Mucosa of rectum (tissue), 2 donors: ENCODE data around the gene EPHB2.

Experiments
- H3K27ac ChIP-seq, 2 donors: one replicate each; pipeline ENCODE4 v1.7.0; 2013; ENCODE audit warnings: inconsistent platforms in 2 of 2, low read depth in 2 of 2, low read length in 2 of 2
- H3K27me3 ChIP-seq, 2 donors: one replicate each; pipeline ENCODE4 v1.7.0; 2013; ENCODE audit warnings: low read length in 2 of 2; ENCODE audit not compliant: control insufficient read depth in 2 of 2, insufficient read depth in 2 of 2
- H3K36me3 ChIP-seq, 2 donors: one replicate each; pipeline ENCODE4 v1.7.0; 2013; ENCODE audit warnings: low read length in 2 of 2; ENCODE audit not compliant: control insufficient read depth in 2 of 2, insufficient read depth in 2 of 2
- H3K4me1 ChIP-seq, 2 donors: one replicate each; pipeline ENCODE4 v1.7.0; 2013; ENCODE audit warnings: low read length in 2 of 2, mild to moderate bottlenecking in 1 of 2; ENCODE audit not compliant: control insufficient read depth in 2 of 2, insufficient read depth in 2 of 2
- H3K4me3 ChIP-seq, 2 donors: one replicate each; pipeline ENCODE4 v1.7.0; 2013; ENCODE audit warnings: low read length in 2 of 2
- H3K9ac ChIP-seq, 2 donors: one replicate each; pipeline ENCODE4 v1.7.0; 2013; ENCODE audit warnings: low read length in 2 of 2, low read depth in 1 of 2, mild to moderate bottlenecking in 1 of 2
- H3K9me3 ChIP-seq, 2 donors: one replicate each; pipeline ENCODE4 v1.7.0; 2013; ENCODE audit warnings: low read length in 2 of 2; ENCODE audit not compliant: control insufficient read depth in 2 of 2
- donor health status: healthy.
- donor health status: Normal muscosa, but diverticular disease.

The EPHB2 gene

DNA sequence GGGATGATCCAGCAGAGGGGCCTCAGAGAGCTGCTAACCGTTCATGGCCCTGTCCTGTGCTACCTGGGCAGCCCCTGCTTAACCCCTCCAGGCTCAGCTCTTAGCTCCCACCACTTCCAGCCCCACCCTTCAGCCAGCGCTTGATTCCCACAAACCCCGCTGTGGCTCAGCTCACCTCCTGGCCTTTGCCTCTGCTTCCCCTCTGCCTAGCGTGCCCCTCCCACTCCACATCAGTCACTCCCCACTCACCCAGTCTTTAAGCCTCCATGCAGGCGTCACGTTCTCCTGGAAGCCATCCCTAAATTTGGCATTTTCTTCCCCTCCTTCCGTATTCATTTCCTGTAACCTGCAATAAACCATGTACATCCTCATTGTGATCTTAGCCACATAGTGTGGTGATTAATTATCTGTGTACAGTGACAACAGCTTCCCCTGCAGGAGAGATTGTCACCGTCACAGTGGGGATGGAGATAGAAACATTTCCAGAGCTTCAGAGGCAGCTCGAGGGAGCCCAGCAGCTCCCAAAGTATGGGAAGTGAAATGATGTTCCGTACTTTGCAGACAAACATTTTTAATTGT lies 65.5 kb downstream of the EPHB2 start:
- no peaks in the 10 kb centered on the region for H3K9me3 ChIP-seq
- H3K9ac ChIP-seq, result no peak overlapping the region
- no peaks in the 10 kb centered on the region for H3K36me3 ChIP-seq
- H3K27ac ChIP-seq, result no peak overlapping the region
- peaks cover 7 to 8% of the 10 kb centered on the region in 2 donors for H3K4me1 ChIP-seq
- no peak overlapping the region for H3K4me3 ChIP-seq
- H3K27me3 ChIP-seq, result no peaks in the 10 kb centered on the region

DNA sequence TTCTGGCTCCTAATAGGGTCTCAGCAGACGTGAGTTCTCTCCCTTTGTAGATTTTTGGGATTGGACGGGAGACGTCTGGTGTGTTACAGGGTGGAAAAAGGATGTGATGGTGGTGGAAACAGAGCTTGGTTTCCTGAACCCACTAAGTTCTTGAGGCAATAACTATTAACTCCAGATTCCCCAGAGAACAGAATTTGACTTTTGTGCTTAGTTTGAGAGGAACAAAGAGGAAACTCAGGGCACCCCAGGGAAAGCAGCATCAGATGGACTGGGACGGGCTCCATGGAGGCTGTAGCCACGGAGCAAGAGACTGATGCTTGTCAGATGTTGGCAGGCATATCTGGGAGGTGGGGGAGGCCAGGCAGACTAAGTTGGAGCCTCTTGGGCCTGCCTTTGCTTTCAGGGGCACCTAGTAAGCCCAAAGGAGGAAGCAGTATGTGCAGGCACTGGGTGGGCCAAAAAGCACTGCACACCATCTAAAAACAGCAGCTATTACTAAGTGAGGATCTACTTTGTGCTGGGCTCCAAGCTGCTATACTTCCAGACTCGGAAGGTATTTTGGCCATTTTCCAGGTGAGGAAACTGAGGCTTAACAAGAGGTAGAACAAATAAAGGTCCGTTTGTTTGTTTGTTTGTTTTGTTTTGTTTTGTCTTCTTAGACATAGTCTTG lies 66.9 kb downstream of the EPHB2 start:
- Histone ChIP-seq H3K36me3 (no peaks in the 10 kb centered on the region), H3K9ac (no peak overlapping the region), H3K27ac (no peak overlapping the region), H3K27me3 (no peaks in the 10 kb centered on the region), H3K4me1 (peaks cover 7 to 8% of the 10 kb centered on the region in 2 donors), H3K9me3 (no peaks in the 10 kb centered on the region), H3K4me3 (no peak overlapping the region)

DNA sequence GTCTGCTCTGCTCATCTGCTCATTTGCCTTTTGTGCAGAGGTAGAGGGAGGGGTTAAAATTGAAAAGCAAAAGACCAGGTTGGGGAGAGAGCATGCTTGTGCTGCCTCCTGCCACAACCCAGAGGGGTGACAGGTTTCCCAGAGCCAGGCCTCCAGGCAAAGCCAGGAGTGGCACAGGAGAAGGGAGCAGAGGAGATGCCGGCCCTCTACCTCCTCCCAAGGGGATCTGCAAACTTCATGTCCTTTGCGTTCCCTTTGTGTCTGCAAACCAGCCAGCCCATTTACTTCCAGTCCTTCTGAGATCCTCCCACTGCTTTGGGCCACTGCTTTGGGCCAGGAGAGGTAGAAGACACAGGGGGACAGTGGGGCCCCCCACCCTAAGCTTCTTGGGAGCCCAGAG lies 67.8 kb downstream of the EPHB2 start:
- H3K4me1 ChIP-seq, result peaks cover 7 to 8% of the 10 kb centered on the region in 2 donors
- no peaks in the 10 kb centered on the region for H3K36me3 ChIP-seq
- no peak overlapping the region for H3K9ac ChIP-seq
- no peak overlapping the region for H3K27ac ChIP-seq
- H3K27me3 ChIP-seq, result no peaks in the 10 kb centered on the region
- H3K4me3 ChIP-seq, result no peak overlapping the region
- H3K9me3 ChIP-seq, result no peaks in the 10 kb centered on the region

DNA sequence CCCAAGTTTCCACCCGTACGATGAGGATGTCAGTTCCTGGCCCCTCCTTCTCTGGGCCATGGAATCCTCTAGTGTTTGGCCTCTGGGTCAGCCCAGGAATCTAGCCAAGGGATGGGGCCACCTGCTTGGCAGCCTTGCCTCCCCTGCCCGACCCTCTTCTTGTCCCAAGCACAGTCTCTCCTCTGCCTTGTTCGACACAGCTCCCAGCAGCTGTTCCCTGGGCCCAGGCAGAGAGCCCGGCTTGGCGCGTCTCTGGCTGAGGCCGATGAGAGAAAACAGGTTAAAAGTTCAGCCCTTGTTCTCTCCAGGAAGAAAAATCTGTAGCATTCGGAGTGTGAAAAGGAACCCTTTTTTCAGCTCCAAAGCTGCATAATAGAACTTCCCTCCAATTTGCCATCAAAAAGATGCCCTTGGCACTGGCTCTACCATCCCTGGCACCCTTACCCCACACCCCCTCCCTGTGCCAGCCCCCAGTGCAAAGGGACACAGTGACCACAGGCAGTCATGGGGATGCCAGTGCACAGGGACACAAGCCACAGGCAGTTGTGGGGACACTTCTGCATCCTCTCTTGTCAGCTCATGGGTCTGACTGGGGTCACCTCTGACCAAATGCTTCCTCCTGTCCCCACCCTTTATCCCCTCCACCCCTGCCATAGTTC lies 68.4 kb downstream of the EPHB2 start:
- Histone ChIP-seq H3K9ac (no peak overlapping the region), H3K9me3 (no peaks in the 10 kb centered on the region)

DNA sequence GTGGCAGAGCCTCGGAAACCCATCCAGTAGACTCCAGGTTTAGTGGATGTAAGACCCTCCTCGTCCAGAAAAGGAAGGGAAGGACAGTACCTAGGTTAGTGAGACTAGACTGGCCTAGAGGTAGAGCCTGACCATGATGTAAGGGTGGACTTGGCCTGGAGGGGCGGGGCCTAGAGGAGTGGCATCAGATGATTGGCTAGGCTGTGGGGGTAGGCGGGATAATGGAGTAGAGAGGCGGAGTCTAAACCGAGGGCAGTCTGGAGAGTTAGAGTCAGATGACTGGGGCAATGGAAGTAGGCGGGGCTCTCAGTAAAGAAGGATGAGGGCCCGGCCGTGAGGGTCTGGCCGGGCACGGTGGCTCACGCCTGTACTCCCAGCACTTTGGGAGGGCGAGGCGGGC lies 70.1 kb downstream of the EPHB2 start:
- H3K36me3 ChIP-seq, result peaks cover 4 to 6% of the 10 kb centered on the region in 2 donors
- no peak overlapping the region for H3K4me3 ChIP-seq
- H3K27ac ChIP-seq, result no peak overlapping the region
- H3K4me1 ChIP-seq, result peaks cover 0 to 8% of the 10 kb centered on the region in 2 donors
- H3K27me3 ChIP-seq, result no peaks in the 10 kb centered on the region
- H3K9me3 ChIP-seq, result no peaks in the 10 kb centered on the region
- H3K9ac ChIP-seq, result no peak overlapping the region

More for the DNA sequence above, 68.4 kb downstream of the EPHB2 start:
- Histone ChIP-seq H3K27me3 (no peaks in the 10 kb centered on the region), H3K27ac (no peak overlapping the region), H3K4me3 (no peak overlapping the region), H3K4me1 (peaks cover 5 to 8% of the 10 kb centered on the region in 2 donors), H3K36me3 (peaks cover 0 to 1% of the 10 kb centered on the region in 2 donors)

DNA sequence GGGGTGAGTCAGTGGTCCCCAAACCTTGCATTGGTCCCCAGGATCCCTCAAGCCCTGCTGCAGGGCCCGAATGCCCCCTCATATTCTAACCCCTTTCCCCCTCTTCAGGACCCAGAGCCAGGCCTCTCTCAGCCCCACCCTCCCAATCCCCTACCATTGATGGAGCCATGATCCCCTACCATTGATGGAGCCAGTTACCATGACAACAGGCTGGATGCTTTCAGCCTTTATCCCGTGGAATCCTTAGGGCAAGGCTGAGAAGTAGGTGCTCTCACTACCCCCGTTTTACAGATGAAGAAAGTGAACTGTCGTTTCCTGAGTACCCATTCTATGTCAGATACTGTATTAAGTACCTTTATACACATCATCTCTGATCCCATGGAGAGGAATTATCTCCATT lies 70.8 kb downstream of the EPHB2 start:
- Histone ChIP-seq H3K9ac (no peak overlapping the region), H3K27ac (no peak overlapping the region), H3K4me3 (no peak overlapping the region), H3K9me3 (no peaks in the 10 kb centered on the region), H3K36me3 (peaks cover 4 to 6% of the 10 kb centered on the region in 2 donors), H3K27me3 (no peaks in the 10 kb centered on the region), H3K4me1 (peaks cover 0 to 5% of the 10 kb centered on the region in 2 donors)

DNA sequence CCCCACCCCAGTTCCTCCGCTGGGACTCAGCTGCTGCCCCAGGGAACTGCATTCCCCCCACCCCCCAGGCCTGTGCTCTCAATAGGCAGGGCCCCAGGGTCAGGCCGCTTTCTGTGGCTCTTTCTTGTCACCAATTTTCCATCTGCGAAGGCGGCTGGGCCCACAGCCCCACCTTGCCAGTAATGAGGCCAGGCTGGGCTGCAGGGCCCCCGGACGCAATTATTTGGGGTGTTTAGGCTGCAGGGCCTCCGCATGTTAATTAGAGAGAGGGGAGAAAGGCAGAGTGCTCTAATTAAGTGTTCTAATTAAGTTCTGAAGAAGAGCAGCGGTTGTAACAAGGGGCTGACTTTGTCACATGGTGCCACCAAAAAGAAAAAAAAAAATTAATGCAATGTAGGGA lies 71.8 kb downstream of the EPHB2 start:
- H3K27me3 ChIP-seq, result no peaks in the 10 kb centered on the region
- H3K4me1 ChIP-seq, result peaks cover 0 to 5% of the 10 kb centered on the region in 2 donors
- H3K9me3 ChIP-seq, result no peaks in the 10 kb centered on the region
- H3K27ac ChIP-seq, result no peak overlapping the region
- H3K9ac ChIP-seq, result no peak overlapping the region
- H3K36me3 ChIP-seq, result peaks cover 4 to 6% of the 10 kb centered on the region in 2 donors
- H3K4me3 ChIP-seq, result no peak overlapping the region

DNA sequence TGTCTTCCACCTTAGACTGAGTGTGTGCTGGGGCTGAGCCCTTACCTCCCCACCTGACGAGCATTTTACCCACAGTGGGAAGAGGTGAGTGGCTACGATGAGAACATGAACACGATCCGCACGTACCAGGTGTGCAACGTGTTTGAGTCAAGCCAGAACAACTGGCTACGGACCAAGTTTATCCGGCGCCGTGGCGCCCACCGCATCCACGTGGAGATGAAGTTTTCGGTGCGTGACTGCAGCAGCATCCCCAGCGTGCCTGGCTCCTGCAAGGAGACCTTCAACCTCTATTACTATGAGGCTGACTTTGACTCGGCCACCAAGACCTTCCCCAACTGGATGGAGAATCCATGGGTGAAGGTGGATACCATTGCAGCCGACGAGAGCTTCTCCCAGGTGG lies 73.7 kb downstream of the EPHB2 start:
- no peak overlapping the region for H3K4me3 ChIP-seq
- H3K4me1 ChIP-seq, result peaks cover 4 to 8% of the 10 kb centered on the region in 2 donors
- no peak overlapping the region for H3K9ac ChIP-seq
- peaks cover 4 to 6% of the 10 kb centered on the region in 2 donors for H3K36me3 ChIP-seq
- H3K27ac ChIP-seq, result no peak overlapping the region
- no peaks in the 10 kb centered on the region for H3K9me3 ChIP-seq
- no peaks in the 10 kb centered on the region for H3K27me3 ChIP-seq

DNA sequence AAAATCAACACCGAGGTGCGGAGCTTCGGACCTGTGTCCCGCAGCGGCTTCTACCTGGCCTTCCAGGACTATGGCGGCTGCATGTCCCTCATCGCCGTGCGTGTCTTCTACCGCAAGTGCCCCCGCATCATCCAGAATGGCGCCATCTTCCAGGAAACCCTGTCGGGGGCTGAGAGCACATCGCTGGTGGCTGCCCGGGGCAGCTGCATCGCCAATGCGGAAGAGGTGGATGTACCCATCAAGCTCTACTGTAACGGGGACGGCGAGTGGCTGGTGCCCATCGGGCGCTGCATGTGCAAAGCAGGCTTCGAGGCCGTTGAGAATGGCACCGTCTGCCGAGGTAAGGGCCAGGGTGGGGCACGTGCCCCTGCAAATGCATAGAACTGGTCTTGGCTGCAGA lies 74.1 kb downstream of the EPHB2 start:
- H3K4me1 ChIP-seq, result peaks cover 5 to 8% of the 10 kb centered on the region in 2 donors

DNA sequence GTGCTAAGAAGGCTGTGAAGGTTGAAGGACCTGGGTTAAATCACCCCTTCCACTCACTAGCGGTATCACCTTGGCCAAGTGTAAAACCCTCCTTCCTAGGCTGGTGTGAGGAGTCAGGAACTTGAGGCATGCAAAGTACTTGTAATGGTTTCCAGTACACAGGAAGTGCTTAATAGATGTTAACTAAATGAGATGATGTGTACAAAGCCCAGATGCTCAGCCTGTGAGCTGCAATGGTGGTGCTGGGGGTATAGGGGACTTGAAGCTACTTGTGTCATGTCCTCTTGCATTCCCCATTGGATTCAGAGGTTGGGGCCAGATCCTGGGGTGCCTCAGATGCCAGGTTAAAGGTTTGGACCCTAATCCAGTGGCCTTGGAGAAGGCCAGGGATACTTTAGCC lies 75.5 kb downstream of the EPHB2 start:
- peaks cover 4 to 6% of the 10 kb centered on the region in 2 donors for H3K36me3 ChIP-seq

More for the DNA sequence above, 74.1 kb downstream of the EPHB2 start:
- no peak overlapping the region for H3K9ac ChIP-seq
- no peaks in the 10 kb centered on the region for H3K27me3 ChIP-seq
- no peak overlapping the region for H3K27ac ChIP-seq
- H3K4me3 ChIP-seq, result no peak overlapping the region
- no peaks in the 10 kb centered on the region for H3K9me3 ChIP-seq
- peaks cover 4 to 6% of the 10 kb centered on the region in 2 donors for H3K36me3 ChIP-seq

More for the DNA sequence above, 75.5 kb downstream of the EPHB2 start:
- H3K4me3 ChIP-seq, result no peak overlapping the region
- H3K9ac ChIP-seq, result no peak overlapping the region
- no peaks in the 10 kb centered on the region for H3K27me3 ChIP-seq
- no peak overlapping the region for H3K27ac ChIP-seq
- peaks cover 17 to 19% of the 10 kb centered on the region in 2 donors for H3K4me1 ChIP-seq
- no peaks in the 10 kb centered on the region for H3K9me3 ChIP-seq
